Natural killer cell (primary cell): ENCODE measurements around the gene EPHB2. TPM values are rescaled to one million over a fixed set of nuclear protein-coding genes. Genes with fewer than 3 reads are reported as not detected.

Experiments used
- ATAC-seq, 3 donors: fragments of 150-1000 bp in 2 of 3; fragments of 200-7000 bp in 1 of 3; cut with Tn5 transposase; 1 replicate in 1 of 3; 2 replicates in 2 of 3; pipeline ENCODE4 v1.10.0; 2021; ENCODE audit warnings: mild to moderate bottlenecking in 2 of 3, moderate library complexity in 2 of 3
- DNase-seq, 2 donors: peaks; one replicate each; pipeline versions ENCODE4 v3.0.0 to v3.0.0-alpha.2; 2013 to 2021; ENCODE audit warnings: mixed read lengths in 1 of 2
- H3K27ac ChIP-seq: one replicate; pipeline ENCODE4 v1.5.1; 2013; ENCODE audit warnings: mild to moderate bottlenecking, low read length
- H3K27me3 ChIP-seq: one replicate; pipeline ENCODE4 v1.6.1; 2013; ENCODE audit warnings: low read length; ENCODE audit not compliant: control insufficient read depth, insufficient read depth
- H3K36me3 ChIP-seq: one replicate; pipeline ENCODE4 v1.6.1; 2013; ENCODE audit warnings: low read length; ENCODE audit not compliant: control insufficient read depth, insufficient read depth
- H3K4me1 ChIP-seq: one replicate; pipeline ENCODE4 v1.6.1; 2013; ENCODE audit warnings: low read length; ENCODE audit not compliant: control insufficient read depth, insufficient read depth
- H3K4me3 ChIP-seq: one replicate; pipeline ENCODE4 v1.5.1; 2013; ENCODE audit warnings: low read length
- H3K9me3 ChIP-seq: one replicate; pipeline ENCODE4 v1.6.1; 2013; ENCODE audit warnings: low read length; ENCODE audit not compliant: control insufficient read depth, insufficient read depth
- H3K27ac Mint-ChIP-seq, 2 donors: one replicate each; pipeline ENCODE4 v1.8.0; 2022; ENCODE audit warnings: mild to moderate bottlenecking in 2 of 2, mixed read lengths in 2 of 2, moderate library complexity in 1 of 2
- H3K27me3 Mint-ChIP-seq, 2 donors: one replicate each; pipeline ENCODE4 v1.8.0; 2022; ENCODE audit warnings: low read depth in 2 of 2, mixed read lengths in 2 of 2
- H3K36me3 Mint-ChIP-seq: one replicate; pipeline ENCODE4 v1.8.0; 2022; ENCODE audit warnings: mixed read lengths
- H3K4me1 Mint-ChIP-seq, 2 donors: one replicate each; pipeline ENCODE4 v1.8.0; 2022; ENCODE audit warnings: mixed read lengths in 2 of 2
- H3K4me3 Mint-ChIP-seq: one replicate; pipeline ENCODE4 v1.8.0; 2022; ENCODE audit warnings: mild to moderate bottlenecking, moderate library complexity, mixed read lengths
- H3K9me3 Mint-ChIP-seq, 2 donors: one replicate each; pipeline ENCODE4 v1.8.0; 2022; ENCODE audit warnings: mixed read lengths in 2 of 2
- CTCF ChIP-seq: fragments of 200-600 bp; IDR thresholded peaks from one replicate; pipeline ENCODE4 v1.8.0; 2022; ENCODE audit warnings: antibody characterized with exemption
- WGBS: methylation state at CpG from one replicate; pipeline ENCODE4 v1.1.7; 2013; ENCODE audit warnings: missing lambda C conversion rate; ENCODE audit not compliant: insufficient coverage; 5-methylcytosine and 5-hydroxymethylcytosine counted together
- intact Hi-C: fragments of 100-400 bp; cut with micrococcal nuclease; formaldehyde crosslinking; loops from one replicate; pipeline ENCODE4 v1.14.2; 2022
- total RNA-seq, 4 donors: library from RNA; stranded (reverse); fragments of 120-200 nt in 1 of 4; gene quantifications; one replicate each; pipeline versions ENCODE4 v1.2.3 to v1.2.4, GENCODE V29; 2013 to 2022

EPHB2 gene
- total RNA-seq, 3 donors from 2014 or later (not counting 1 experiment from before 2014, with no cell fraction given): 0.14 to 0.23 TPM; not detected in 1

DNA sequence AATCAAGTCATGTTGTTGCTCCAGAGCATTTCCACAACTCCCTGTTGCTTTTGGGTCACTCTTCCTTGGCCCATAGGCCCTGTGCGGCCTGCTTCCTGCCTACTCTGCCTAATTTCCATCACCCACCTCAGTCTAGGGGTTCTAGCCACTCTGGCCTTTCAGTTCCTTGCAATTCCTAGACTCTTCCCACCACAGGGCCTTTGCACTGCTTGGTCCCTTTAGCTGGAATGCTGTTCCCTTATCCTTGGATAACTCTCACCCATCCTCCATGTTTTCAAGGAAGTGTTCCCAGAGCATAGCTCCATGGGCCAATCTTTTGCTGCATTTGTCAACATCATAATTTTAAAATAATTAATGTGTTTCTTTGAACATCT, 18.7 kb downstream of the EPHB2 start:
- ATAC-seq (no peak), DNase-seq (no peak)
- TF ChIP-seq CTCF: no peak
- no peaks in the 10 kb centered on the region for H3K9me3 Mint-ChIP-seq
- H3K4me3 ChIP-seq: no peak overlapping the region
- no peaks in the 10 kb centered on the region for H3K9me3 ChIP-seq
- H3K36me3 ChIP-seq: no peaks in the 10 kb centered on the region
- no peaks in the 10 kb centered on the region for H3K4me1 Mint-ChIP-seq
- H3K4me3 Mint-ChIP-seq: no peak overlapping the region
- no peak overlapping the region for H3K27ac Mint-ChIP-seq
- no peaks in the 10 kb centered on the region for H3K4me1 ChIP-seq
- peaks cover 0 to 10% of the 10 kb centered on the region in 2 donors for H3K27me3 Mint-ChIP-seq
- no peaks in the 10 kb centered on the region for H3K27me3 ChIP-seq
- H3K27ac ChIP-seq: no peak overlapping the region
- intact Hi-C loops: no loop called here
- 77% methylated on average over 1 of the region's 1 CpG for WGBS
- H3K36me3 Mint-ChIP-seq: no peaks in the 10 kb centered on the region

- 84% methylated on average over 7 of the region's 7 CpGs for WGBS
- no peaks in the 10 kb centered on the region for H3K9me3 Mint-ChIP-seq
- no peaks in the 10 kb centered on the region for H3K27me3 ChIP-seq
- no peaks in the 10 kb centered on the region for H3K36me3 Mint-ChIP-seq
- no peak overlapping the region for H3K4me3 Mint-ChIP-seq
- H3K9me3 ChIP-seq: no peaks in the 10 kb centered on the region
- H3K27ac Mint-ChIP-seq: no peak overlapping the region
- intact Hi-C loops: no loop called here
- H3K36me3 ChIP-seq: no peaks in the 10 kb centered on the region
- ATAC-seq (no peak), DNase-seq (no peak)
- TF ChIP-seq CTCF: no peak
- H3K4me1 Mint-ChIP-seq: no peaks in the 10 kb centered on the region
- H3K27ac ChIP-seq: no peak overlapping the region
- H3K4me1 ChIP-seq: no peaks in the 10 kb centered on the region
- peaks cover 0 to 8% of the 10 kb centered on the region in 2 donors for H3K27me3 Mint-ChIP-seq
- no peak overlapping the region for H3K4me3 ChIP-seq
These were observed 19.3 kb downstream of the EPHB2 start for GRCh38 chr1:22729912-22730311.

DNA sequence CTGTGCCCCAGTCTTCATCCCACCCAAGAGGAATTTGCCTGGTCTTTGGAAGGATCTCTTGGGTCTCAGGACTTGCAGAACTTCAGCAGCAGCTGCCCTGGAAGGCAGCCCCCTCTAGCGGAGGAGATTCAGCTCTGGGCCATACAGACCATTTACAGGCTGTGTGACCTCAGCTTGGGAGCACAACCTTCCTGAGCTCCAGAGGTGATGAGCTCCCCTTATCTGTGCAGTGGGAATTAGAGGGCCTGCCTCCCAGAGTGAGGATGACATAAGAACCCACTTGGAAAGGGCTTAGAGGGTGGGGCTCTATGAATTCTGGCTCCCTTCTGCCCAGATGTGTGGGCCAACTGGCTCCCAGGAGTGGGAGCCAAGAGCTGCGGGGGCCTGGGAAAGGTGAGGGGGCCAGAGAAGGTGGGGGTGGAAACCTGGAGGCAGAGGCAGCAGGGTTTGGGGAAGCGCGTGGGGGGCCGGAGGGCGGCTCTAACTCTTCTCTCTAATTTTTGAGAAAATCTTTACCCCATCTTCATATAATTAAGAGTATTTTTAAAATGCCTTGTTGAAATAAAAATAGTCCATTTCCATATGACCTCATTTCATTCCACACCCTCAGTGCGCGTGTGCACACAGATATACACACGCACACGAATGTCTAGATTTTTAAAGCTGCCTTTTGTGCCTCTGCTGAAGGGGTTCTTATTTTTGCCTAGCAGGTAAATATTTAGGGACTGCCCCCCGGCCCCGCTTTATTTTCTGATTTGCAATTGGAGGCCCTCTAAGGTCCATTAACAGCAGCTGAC, 21.5 kb downstream of the EPHB2 start:
- H3K27me3 Mint-ChIP-seq: no peaks in the 10 kb centered on the region
- Histone ChIP-seq H3K27me3 (no peaks in the 10 kb centered on the region), H3K36me3 (no peaks in the 10 kb centered on the region), H3K4me1 (no peaks in the 10 kb centered on the region), H3K4me3 (no peak overlapping the region), H3K9me3 (no peaks in the 10 kb centered on the region), H3K27ac (no peak overlapping the region)
- ATAC-seq: no peak
- no peaks in the 10 kb centered on the region for H3K9me3 Mint-ChIP-seq
- DNase-seq: no peak
- H3K27ac Mint-ChIP-seq: no peak overlapping the region
- H3K36me3 Mint-ChIP-seq: no peaks in the 10 kb centered on the region
- no peak overlapping the region for H3K4me3 Mint-ChIP-seq
- H3K4me1 Mint-ChIP-seq: no peaks in the 10 kb centered on the region
- WGBS: 91% methylated on average over 8 of the region's 12 CpGs
- TF ChIP-seq CTCF: no peak
- intact Hi-C loops: no loop called here

GRCh38 chr1:22733643-22734042, 23.0 kb downstream of the EPHB2 start:
- H3K27me3 ChIP-seq: no peaks in the 10 kb centered on the region
- H3K4me3 ChIP-seq: no peak overlapping the region
- H3K4me1 ChIP-seq: no peaks in the 10 kb centered on the region
- H3K9me3 Mint-ChIP-seq: no peaks in the 10 kb centered on the region
- no peak overlapping the region for H3K4me3 Mint-ChIP-seq
- TF ChIP-seq CTCF: no peak
- no peaks in the 10 kb centered on the region for H3K36me3 ChIP-seq
- H3K27me3 Mint-ChIP-seq: no peaks in the 10 kb centered on the region
- no peak for DNase-seq
- ATAC-seq: no peak
- intact Hi-C loops: no loop called here
- H3K27ac ChIP-seq: no peak overlapping the region
- H3K9me3 ChIP-seq: no peaks in the 10 kb centered on the region
- H3K27ac Mint-ChIP-seq: no peak overlapping the region
- H3K36me3 Mint-ChIP-seq: no peaks in the 10 kb centered on the region
- H3K4me1 Mint-ChIP-seq: no peaks in the 10 kb centered on the region
- WGBS: 94% methylated on average over 8 of the region's 8 CpGs
